NCI-H2081 treated with DMSO at 0.1 percent for 48 hours (cell line): ENCODE data around the gene MAD1L1.

Experiments
- DNase-seq: peaks from one replicate; lab custom pipeline; 2025; lab: John Stamatoyannopoulos, UW

MAD1L1 gene

DNA sequence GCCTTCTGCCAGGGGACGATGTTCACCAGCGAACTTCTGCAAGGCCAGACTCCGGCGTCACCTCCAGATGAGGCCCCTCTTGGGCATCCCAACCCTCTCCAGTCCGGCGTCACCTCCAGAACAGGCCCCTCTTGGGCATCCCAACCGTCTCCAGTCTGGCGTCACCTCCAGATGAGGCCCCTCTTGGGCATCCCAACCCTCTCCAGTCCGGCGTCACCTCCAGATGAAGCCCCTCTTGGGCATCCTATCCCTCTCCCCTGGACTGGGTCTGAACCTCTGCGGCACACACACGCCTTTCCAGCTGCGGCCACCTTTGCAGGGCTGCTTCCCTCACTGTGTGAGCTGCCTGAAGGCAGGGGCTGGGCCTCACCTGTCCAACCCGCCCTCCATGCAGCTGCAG is 321.2 kb downstream of the MAD1L1 start:
- no peak for DNase-seq

DNA sequence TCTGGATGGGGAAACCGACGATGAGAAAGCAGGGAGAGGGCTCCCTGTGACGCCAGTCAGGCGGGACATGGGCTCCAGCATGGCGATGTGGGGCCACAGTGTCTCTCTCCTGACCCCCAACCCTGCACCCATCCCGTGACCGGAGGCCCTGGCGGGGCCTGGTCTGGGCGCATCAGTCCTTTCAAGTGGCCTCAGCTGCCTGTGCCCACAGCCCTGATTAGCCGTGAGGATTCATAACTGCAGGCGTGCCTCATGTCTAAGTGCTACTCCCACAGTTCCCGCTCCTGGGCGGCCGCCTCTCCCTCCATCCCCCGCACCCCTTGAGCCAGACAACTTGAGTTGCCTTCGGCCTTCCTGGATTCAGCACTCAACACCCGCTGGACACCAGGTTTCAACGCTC is 321.9 kb downstream of the MAD1L1 start:
- DNase-seq = no peak

- DNase-seq = no peak
These were observed 322.6 kb downstream of the MAD1L1 start for GRCh38 chr7:1910081-1910685.

DNA sequence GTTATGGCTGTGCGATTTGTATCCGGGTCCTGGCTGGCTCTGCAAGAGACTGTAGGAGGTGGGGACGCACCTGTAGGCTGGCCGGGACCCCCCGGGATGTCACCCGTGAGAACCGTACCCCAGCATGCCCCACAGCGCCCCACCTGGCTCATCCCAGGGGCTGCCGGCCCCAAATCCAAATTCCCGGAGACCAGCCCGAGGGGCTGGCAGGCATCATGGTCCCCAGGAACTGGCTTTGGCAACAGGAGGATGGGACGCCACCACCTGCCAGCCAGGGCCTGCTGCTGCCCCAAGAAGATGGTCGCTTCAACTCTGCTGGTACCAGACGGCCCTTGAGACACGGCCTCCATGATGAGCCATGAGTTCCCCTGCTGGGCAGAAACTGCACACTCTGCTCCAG is 323.3 kb downstream of the MAD1L1 start:
- DNase-seq = no peak

GRCh38 chr7:1908823-1909420 is 323.8 kb downstream of the MAD1L1 start:
- no peak for DNase-seq

DNA sequence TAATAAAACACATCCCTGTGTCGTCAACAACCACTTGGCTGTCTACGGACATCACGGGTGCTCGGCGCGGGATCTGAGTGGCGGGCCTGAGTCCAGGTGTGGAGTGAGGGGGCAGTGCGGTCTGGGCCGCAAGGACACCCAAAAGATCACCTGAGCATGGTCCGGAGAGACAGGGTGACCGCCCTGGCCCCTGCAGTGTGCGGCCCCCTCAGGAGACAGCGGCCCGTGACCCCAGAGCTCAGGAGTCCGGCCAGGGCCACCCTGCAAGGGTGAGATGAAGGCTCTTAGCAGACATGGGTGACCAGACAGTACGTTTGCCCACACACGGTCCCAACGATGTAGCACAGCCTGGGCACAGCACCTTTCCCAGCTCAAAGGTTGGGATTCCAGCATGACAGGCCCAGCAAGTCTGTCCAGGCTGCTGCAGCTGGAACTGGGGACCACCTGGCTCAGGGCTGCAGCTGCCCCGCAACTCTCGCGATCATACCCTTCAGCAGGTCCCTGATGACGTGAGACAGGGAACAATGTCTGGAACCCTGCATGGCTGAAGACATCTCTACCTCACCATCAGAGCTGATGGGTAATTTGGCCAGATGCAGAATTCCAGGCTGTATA is 324.9 kb downstream of the MAD1L1 start:
- no peak for DNase-seq

DNA sequence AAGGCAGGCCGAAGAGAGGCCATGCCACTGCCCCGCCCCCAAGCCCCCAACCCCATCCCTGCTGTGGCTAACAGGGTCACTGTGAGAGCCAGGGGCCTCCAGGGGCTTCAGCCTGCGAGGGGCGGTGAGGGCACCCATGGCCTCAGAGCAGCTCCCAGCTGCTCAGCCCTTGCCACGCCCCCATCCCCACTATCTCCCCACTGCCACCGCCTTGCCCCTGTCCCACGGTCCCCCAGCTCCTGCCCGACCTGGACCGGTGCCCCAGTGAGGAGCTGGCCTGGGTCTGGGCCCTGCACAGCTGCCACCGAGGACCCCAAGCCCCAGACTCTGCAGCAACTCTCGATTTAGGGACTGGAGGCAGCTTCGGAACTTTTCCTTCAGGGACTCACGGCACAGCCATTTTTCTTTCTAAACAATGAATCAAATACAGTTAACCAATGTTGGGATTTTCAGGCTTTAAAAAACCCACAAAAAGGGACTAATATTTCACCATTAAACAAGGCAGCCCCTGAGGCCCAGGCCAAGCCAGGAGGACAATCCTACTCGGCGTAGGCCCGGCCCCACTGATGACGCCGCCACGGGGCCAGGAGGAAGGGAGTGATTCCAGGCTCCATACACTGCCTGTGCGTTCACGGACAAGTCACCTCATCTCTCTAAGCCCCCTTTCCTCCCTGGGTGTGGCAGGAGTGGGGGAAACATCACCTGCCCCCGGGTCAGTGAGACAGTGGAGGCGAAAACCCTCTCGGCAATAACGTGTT is 325.6 kb downstream of the MAD1L1 start:
- no peak for DNase-seq

DNA sequence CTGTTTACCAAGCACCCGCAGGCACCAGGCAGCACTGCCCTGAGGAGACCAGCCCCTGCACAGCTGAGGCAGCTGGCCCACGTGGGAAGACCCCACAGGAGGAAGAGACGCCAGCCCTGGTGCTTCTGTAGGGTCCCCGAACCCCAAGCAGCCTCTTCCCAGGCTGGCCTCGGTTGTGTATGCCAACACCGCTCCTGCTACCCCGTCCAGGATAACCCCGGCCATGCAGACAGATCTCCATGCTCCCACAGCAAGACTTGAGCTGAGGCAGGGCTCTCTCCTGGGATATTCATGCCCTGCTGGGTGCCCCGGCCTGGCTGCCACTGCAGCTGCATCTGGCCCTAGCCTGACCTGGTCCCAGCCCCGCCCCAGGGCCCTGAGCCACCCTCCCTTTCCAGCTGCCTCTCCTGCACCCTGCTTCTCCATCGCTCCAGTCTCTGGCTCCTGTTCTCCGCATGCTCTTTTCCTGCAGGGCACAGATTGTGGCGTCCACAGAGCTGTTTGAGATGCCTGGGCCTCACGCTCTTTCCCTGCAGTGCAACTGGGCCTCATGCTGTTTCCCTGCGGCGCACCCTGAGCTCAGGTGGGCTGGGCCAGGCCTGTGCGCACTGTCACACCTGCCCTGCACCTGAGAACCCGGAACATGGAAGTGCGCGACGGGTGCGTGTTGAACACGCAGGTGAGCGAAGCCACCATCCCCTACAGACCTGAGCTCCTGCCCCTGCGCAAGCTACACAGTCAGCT is 326.5 kb downstream of the MAD1L1 start:
- DNase-seq = no peak

DNA sequence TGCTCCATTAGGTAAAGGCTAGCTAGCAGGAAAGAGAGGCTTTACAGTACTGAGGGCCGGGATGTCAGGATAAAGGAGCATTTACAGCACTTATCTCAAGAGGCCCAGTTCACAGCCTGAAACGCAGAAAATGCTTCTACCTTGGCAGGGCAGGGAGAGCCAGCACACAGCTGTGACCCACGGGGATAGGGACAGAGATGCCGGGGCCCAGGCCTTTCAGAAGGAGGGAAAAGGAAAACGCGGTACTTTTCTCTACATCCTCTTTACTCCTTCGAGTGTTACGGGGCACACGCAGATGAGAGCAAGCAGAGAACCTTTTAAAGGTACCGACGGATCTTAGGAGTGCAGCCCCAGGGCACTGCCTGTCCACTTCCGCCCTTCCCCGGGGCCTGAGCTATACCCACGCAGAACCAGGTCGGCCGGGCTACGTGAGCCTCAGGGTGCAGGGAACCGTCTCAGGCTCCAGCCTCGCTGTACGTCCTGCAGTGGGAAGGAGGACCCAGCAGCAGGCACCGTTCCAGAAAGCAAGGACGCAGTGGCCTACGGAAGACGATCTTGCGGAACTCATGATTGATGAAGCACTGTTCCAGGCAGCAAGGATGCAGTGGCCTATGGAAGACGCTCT is 330.4 kb downstream of the MAD1L1 start:
- no peak for DNase-seq

DNA sequence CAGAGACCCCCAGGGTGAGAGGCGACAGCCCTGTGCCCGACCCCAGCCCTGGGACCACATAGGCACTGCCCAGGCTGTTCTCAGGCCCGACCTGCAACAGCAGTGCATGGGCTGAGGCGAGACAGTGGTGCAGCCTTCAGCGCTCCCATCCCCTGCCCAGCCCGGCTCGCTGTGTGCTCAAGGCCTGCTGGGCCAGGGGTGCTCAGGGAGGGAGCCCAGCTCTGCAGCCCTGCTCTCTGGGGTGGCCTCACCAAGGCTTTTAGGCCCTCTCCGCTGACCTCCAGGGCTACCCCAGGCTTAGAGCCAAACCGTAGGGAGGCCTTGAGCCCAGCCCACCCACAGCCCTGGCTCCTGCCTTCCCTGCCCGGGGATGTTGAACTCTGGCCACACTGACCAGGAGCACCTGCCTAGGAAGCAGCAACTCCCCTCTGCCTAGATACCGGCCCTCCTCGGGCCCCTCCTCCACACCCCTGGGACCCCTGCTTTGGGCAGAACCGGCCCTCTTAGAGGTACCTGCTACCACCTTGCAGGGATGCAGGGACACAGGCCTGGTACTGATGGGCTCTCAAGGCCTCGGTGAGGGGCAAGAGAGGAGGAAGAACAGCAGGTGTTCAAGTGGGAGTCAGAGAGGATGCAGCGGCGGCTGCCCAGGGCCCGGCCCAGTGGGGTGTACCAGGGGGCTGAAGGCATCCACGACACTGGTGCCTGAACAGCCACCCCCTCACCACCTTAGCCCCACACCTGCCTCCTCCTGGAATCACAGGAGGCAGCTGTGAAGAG is 331.1 kb downstream of the MAD1L1 start:
- DNase-seq = no peak

- DNase-seq = no peak
These were observed 331.9 kb downstream of the MAD1L1 start for GRCh38 chr7:1900847-1901246.

DNA sequence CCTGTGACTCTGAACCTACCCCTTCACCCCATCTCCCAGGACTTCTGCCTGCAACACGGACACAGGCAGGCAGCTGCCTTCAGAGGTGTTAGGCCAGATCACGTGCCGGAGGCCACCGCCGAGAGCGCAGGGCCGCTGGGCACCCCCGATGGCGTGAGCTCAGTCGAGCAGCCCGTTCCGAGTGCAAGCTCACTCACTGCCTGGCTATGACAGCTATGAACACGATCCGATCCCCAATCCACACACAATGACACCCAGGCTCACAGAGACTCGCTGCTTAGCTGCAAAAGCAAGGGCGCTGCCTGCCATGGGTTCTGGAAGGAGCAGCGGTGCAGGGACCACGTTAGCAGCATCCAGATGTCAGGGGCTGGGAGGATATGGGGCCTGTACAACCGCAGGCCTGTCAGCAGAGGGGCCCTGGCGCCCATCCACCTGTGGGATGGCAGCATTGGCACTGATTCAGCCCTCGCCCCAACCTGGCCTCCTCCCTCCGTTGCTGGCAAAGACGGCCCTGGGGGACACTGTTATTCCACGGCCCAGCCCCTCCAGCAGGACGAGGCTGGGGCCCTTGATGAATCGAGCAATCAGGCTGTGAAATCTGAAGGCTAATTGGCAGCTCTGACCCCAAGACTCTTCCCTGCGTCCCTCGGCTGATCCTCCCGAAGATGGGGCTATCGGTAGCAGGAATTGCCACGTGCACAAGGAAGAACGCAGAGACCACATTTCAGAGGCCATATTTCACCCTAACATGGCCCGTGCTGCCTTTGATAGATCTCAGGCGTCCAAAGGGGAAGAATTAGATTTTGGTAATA is 332.6 kb downstream of the MAD1L1 start:
- DNase-seq = no peak

- DNase-seq = no peak
These were observed 333.5 kb downstream of the MAD1L1 start for GRCh38 chr7:1899196-1899595.

DNA sequence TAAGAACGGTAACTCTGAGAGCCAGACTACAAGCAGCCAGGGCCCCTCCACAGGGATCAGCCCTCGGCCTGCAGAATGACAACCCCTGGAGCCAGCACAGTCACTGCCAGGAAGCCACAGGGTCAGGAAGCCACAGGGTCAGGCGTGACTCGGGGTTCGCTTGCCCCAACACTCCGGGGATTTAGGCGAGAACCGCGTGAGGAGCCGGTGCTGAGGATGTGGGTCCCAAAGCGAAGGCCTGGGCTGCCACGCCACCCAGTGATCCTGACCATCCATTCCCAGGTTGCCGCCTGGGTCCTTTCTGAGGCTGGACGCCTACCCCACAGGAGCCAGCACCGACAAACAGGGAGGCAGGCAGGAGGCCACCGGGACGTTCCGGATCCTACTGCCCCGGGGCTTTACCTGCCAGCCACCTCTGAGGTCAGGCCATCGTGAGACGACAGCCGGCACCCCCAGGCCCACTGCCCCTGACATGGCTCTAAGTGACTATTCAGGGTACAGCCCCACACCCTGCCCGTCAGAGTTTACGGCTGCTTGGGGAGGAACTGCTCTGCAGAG is 334.0 kb downstream of the MAD1L1 start:
- no peak for DNase-seq

DNA sequence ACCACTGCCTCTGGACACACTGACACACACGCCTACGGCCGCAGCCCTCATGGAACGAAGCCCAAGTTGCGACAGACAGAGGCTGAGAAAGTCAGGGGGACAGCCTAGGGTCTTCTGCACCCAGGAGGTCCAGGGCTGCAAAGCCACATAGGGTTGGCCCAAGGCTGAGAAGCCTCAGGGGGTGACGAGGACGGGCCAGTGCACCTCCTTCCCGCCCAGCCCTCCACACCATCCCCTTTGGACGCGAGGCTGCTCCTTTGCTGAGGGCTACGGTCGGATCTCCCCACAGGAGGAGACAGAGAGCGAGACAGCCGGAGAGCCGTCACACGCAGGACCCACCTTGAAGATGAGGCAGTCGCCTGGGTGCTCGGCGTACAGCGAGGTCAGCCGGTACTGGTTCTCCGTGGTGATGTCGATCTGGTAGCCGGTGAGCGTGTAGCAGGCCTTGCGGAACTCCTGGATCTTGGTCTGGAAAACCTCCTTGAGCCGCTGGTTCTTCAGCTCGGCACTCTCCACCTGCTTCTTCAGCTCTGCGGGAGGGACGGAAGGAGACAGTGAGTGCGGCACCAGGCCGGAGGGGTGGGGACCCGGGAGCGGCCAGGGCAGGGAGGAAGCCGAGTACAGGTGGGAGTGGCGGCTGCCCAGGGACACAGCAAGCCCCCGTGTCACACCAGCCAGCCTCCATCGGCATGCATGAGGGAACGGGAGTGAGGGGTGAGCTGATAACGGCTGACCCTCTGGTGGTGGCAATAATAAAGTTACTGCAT is 334.7 kb downstream of the MAD1L1 start:
- DNase-seq = no peak

GRCh38 chr7:1897076-1897860 is 335.5 kb downstream of the MAD1L1 start:
- no peak for DNase-seq

GRCh38 chr7:1895664-1896515 is 336.9 kb downstream of the MAD1L1 start:
- no peak for DNase-seq
